GM10266 (cell line): ENCODE measurements around the gene CAPNS2.

Experiments used
- DNase-seq: peaks from one replicate; pipeline ENCODE4 v3.0.0; 2012; ENCODE audit errors: extremely low spot score
- TF ChIP-seq, protein P1 (sequence below): IDR thresholded peaks from 2 replicates; pipeline ENCODE4 v1.5.1; 2012; ENCODE audit warnings: mild to moderate bottlenecking, low read depth; ENCODE audit not compliant: control insufficient read depth, insufficient read depth; ENCODE audit errors: missing control alignments

The CAPNS2 gene

DNA sequence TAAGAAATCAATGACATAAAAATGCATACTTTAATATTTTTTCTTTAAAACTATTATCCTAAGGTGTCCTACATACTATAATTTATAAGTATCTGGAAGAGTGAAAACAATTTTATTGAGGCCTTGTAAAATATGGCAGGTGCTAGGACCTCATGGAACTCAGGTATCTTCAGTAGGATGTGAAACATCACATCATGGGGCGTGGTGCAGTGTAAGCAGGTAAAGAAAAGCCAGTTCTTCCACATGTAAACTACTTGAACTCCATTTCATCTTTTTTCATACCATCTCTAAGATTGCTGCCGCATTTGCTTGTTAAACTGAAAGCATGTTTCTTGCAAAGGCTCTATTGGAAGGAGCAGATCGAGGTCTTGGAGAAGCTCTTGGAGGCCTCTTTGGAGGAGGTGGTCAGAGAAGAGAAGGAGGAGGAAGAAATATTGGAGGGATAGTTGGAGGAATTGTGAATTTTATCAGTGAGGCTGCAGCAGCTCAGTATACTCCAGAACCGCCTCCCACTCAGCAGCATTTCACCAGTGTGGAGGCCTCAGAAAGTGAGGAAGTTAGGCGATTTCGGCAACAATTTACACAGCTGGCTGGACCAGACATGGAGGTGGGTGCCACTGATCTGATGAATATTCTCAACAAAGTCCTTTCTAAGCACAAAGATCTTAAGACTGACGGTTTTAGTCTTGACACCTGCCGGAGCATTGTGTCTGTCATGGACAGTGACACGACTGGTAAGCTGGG, at the start of gene CAPNS2:
TSS of gene CAPNS2 (plus strand) at position 253 of the 744 bp plus-strand sequence. CDS start at position 326, 73 bp downstream.
- DNase-seq: no peak

GRCh38 chr16:55521792-55522191, 44.7 kb upstream of the CAPNS2 start:
- TF ChIP-seq, protein P1, sequence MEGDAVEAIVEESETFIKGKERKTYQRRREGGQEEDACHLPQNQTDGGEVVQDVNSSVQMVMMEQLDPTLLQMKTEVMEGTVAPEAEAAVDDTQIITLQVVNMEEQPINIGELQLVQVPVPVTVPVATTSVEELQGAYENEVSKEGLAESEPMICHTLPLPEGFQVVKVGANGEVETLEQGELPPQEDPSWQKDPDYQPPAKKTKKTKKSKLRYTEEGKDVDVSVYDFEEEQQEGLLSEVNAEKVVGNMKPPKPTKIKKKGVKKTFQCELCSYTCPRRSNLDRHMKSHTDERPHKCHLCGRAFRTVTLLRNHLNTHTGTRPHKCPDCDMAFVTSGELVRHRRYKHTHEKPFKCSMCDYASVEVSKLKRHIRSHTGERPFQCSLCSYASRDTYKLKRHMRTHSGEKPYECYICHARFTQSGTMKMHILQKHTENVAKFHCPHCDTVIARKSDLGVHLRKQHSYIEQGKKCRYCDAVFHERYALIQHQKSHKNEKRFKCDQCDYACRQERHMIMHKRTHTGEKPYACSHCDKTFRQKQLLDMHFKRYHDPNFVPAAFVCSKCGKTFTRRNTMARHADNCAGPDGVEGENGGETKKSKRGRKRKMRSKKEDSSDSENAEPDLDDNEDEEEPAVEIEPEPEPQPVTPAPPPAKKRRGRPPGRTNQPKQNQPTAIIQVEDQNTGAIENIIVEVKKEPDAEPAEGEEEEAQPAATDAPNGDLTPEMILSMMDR: no peak
- DNase-seq: no peak

More for the DNA sequence above, at the start of gene CAPNS2:
- TF ChIP-seq, protein P1: no peak

- no peak for DNase-seq
- TF ChIP-seq, protein P1: no peak
These were observed 40.0 kb upstream of the CAPNS2 start for GRCh38 chr16:55526441-55526840.

- TF ChIP-seq, protein P1: no peak
- DNase-seq: no peak
These were observed 38.6 kb upstream of the CAPNS2 start for GRCh38 chr16:55527885-55528284.

DNA sequence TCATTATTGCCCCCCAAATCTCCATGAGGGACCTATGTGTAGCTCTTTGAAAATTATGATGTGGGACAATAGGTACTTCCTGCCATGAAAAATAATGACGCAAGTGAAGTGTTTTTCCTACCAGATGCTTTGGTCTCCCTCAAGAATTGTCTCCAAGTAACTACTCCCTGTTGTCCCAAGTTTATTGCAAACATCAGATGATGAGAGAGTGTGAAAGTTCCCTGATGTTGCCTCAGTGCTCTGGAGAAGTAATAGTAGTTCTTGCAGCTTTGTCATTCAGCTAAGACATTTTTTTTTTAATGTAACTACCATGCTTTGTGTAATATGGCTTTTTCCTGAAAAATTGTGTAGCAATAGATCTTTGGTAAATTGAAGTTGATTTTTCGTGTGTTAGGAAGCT, 37.5 kb upstream of the CAPNS2 start:
- no peak for DNase-seq
- TF ChIP-seq, protein P1: no peak

DNA sequence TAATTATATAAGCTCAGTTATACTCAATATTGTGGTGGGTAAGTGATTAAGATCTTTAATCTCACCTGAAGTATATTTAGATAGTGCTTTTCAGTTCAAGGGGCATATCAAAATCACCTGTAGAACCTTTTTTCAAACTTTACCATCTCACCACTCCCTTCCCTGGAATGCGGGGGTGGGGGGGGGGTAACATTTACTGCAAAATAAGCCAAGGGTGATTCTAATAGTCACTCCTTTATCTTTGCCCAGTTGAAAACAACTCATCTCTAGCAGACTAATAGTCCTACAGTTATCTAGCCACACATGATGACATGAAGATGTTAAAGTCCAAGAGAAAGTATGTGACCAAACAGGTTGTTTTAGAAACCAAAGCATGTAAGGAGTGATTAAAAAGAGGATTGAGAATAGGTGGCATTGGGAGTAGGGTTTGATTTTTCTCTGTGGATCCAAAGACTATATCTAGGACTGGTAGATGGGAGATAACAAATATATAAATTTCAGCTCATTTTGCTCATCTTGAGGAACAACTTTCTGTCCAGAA, 36.1 kb upstream of the CAPNS2 start:
- DNase-seq: no peak
- TF ChIP-seq, protein P1: no peak

- TF ChIP-seq, protein P1: no peak
- no peak for DNase-seq
These were observed 34.3 kb upstream of the CAPNS2 start for GRCh38 chr16:55532227-55532626.
